Stimulated activated naive B cell treated with anti-CD40 and anti-IgM and Interleukin-4, amounts not matched to agents 10 μg/mL and 1 μg/mL and 100 μg/mL, for 72 hours (primary cell): ENCODE results near the gene SH3BP2.

ENCODE experiments used
- ATAC-seq, 2 donors: fragments of 150-1000 bp; cut with Tn5 transposase; replicated peaks; 2 replicates each; pipeline ENCODE4 v1.10.0; 2021; ENCODE audit warnings: moderate library complexity in 1 of 2
- DNase-seq: peaks from one replicate; pipeline ENCODE4 v3.0.0; 2021
- H3K27ac Mint-ChIP-seq: one replicate; pipeline ENCODE4 v1.8.0; 2022; ENCODE audit warnings: mild to moderate bottlenecking, mixed read lengths
- H3K27me3 Mint-ChIP-seq, 2 donors: one replicate each; pipeline ENCODE4 v1.8.0; 2022; ENCODE audit warnings: mixed read lengths in 2 of 2
- H3K36me3 Mint-ChIP-seq, 2 donors: one replicate each; pipeline ENCODE4 v1.8.0; 2022; ENCODE audit warnings: mixed read lengths in 2 of 2, mild to moderate bottlenecking in 1 of 2
- H3K4me1 Mint-ChIP-seq, 2 donors: one replicate each; pipeline ENCODE4 v1.8.0; 2022; ENCODE audit warnings: mixed read lengths in 2 of 2, mild to moderate bottlenecking in 1 of 2
- H3K4me3 Mint-ChIP-seq, 2 donors: one replicate each; pipeline ENCODE4 v1.8.0; 2022; ENCODE audit warnings: mild to moderate bottlenecking in 2 of 2, mixed read lengths in 2 of 2, moderate library complexity in 1 of 2
- H3K9me3 Mint-ChIP-seq, 2 donors: one replicate each; pipeline ENCODE4 v1.8.0; 2022; ENCODE audit warnings: mixed read lengths in 2 of 2, mild to moderate bottlenecking in 1 of 2

Gene SH3BP2

GRCh38 chr4:2800691-2801596 is 8.1 kb downstream of the SH3BP2 start:
- H3K4me1 Mint-ChIP-seq, result peaks cover 64 to 92% of the 10 kb centered on the region in 2 donors
- H3K36me3 Mint-ChIP-seq, result peaks cover 2 to 10% of the 10 kb centered on the region in 2 donors
- ATAC-seq (peak; percentile 75 to 77), DNase-seq (peak; percentile 72)
- peak overlapping the region; percentile 87 to 93 for H3K4me3 Mint-ChIP-seq
- H3K9me3 Mint-ChIP-seq, result no peaks in the 10 kb centered on the region
- H3K27ac Mint-ChIP-seq, result peak overlapping the region; percentile 90
- H3K27me3 Mint-ChIP-seq, result no peaks in the 10 kb centered on the region

DNA sequence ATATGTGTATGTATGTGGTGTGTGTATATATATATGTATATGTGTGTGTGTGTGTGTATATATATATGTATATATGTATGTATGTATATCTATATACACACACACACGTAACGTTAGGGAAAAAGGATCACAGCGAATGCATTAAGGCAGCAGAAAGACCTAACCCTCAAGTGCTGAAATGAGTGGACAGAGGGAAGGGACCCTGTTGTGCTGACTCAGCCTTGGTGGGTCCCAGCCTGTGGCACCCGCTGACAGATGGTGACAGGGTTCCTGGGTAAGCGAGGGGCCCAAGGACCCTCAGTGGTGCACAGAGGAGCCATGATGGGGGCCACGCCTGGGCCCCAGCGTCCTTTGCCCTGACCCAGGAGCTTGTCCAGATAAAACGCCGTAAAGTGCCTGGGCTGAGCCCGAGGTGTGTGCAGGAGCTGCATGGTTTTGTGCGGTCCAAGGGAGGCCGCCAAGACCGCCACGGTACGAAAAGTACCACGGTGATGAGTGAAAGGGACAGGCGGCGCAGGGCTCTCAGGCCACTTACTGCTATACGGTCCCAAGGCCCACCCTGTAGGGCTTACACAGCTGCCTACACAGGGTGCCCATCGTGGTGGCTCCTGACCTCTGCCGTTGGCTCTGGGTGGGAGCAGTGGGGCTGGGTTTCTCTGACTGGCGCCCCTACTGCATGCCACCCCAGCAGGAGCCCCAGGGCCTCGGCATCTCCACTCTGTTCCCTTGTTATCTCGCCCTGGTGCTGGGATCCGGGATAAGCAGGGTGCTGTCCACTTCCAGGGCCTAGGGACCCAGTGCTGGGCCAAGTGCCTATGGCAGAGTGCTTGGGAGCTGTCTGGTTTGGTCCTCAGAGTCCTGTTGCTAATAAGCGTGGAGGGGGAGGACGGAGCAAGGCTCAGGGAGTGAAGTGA is 10.0 kb downstream of the SH3BP2 start:
- H3K4me1 Mint-ChIP-seq, result peaks cover 69 to 92% of the 10 kb centered on the region in 2 donors
- no peaks in the 10 kb centered on the region for H3K9me3 Mint-ChIP-seq
- peaks cover 6 to 18% of the 10 kb centered on the region in 2 donors for H3K36me3 Mint-ChIP-seq
- H3K4me3 Mint-ChIP-seq, result no peak overlapping the region
- ATAC-seq (no peak), DNase-seq (no peak)
- no peaks in the 10 kb centered on the region for H3K27me3 Mint-ChIP-seq
- no peak overlapping the region for H3K27ac Mint-ChIP-seq

GRCh38 chr4:2803624-2804448 is 11.0 kb downstream of the SH3BP2 start:
- Mint-ChIP-seq H3K9me3 (no peaks in the 10 kb centered on the region), H3K27ac (peak overlapping the region; percentile 84), H3K27me3 (no peaks in the 10 kb centered on the region), H3K4me3 (no peak overlapping the region), H3K36me3 (peaks cover 6 to 18% of the 10 kb centered on the region in 2 donors), H3K4me1 (peaks cover 64 to 89% of the 10 kb centered on the region in 2 donors)
- ATAC-seq (no peak), DNase-seq (no peak)

GRCh38 chr4:2804449-2804972 is 11.6 kb downstream of the SH3BP2 start:
- peak overlapping the region; percentile 50 to 66 for H3K4me3 Mint-ChIP-seq
- H3K27me3 Mint-ChIP-seq, result no peaks in the 10 kb centered on the region
- H3K36me3 Mint-ChIP-seq, result peaks cover 6 to 18% of the 10 kb centered on the region in 2 donors
- H3K27ac Mint-ChIP-seq, result peak overlapping the region; percentile 84
- H3K4me1 Mint-ChIP-seq, result peaks cover 63 to 87% of the 10 kb centered on the region in 2 donors
- DNase-seq, result no peak
- H3K9me3 Mint-ChIP-seq, result no peaks in the 10 kb centered on the region
- ATAC-seq, result no peak

- H3K4me3 Mint-ChIP-seq, result peak overlapping the region; percentile 66 to 74
- H3K9me3 Mint-ChIP-seq, result no peaks in the 10 kb centered on the region
- no peaks in the 10 kb centered on the region for H3K27me3 Mint-ChIP-seq
- H3K36me3 Mint-ChIP-seq, result peaks cover 8 to 18% of the 10 kb centered on the region in 2 donors
- H3K4me1 Mint-ChIP-seq, result peaks cover 65 to 87% of the 10 kb centered on the region in 2 donors
- no peak for ATAC-seq
- peak overlapping the region; percentile 84 for H3K27ac Mint-ChIP-seq
- DNase-seq, result no peak
Observed at GRCh38 chr4:2804973-2805501, 12.2 kb downstream of the SH3BP2 start.

- no peak for DNase-seq
- Mint-ChIP-seq H3K36me3 (peaks cover 11 to 18% of the 10 kb centered on the region in 2 donors), H3K4me1 (peaks cover 68 to 87% of the 10 kb centered on the region in 2 donors), H3K27ac (peak overlapping the region; percentile 92), H3K4me3 (peak overlapping the region; percentile 72 to 74), H3K27me3 (no peaks in the 10 kb centered on the region), H3K9me3 (no peaks in the 10 kb centered on the region)
- peak in 1 of 2 donors; percentile 11 for ATAC-seq
Observed at GRCh38 chr4:2805712-2806389, 13.0 kb downstream of the SH3BP2 start.

- Mint-ChIP-seq H3K27ac (peak overlapping the region; percentile 92), H3K27me3 (no peaks in the 10 kb centered on the region), H3K4me1 (peaks cover 66 to 87% of the 10 kb centered on the region in 2 donors), H3K4me3 (peak overlapping the region; percentile 72 to 74), H3K9me3 (no peaks in the 10 kb centered on the region), H3K36me3 (peaks cover 11 to 18% of the 10 kb centered on the region in 2 donors)
- peak; percentile 67 for ATAC-seq
- no peak for DNase-seq
Observed at GRCh38 chr4:2806390-2807355, 13.8 kb downstream of the SH3BP2 start.

DNA sequence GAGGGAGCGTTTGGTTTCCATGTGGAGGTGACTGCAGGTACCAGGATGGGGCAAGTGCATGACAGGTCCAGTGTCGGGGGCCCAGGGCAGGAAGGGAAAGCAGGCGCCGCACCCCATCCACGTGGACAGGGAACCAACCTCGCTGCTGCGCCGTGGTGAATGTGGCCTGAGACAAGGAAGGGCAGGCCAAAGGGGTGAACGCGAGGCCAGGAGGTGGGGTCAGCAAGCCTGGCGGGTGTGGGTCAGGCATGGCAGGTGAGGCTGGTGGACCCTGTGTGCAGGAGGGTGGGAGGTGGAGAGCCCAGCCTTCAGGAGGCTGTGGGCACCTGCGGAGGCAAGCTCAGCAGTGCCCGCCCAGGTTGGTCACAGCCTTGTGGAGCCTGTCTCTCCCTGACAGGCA is 14.7 kb downstream of the SH3BP2 start:
- H3K36me3 Mint-ChIP-seq, result peaks cover 11 to 24% of the 10 kb centered on the region in 2 donors
- H3K4me1 Mint-ChIP-seq, result peaks cover 70 to 90% of the 10 kb centered on the region in 2 donors
- ATAC-seq, result no peak
- H3K9me3 Mint-ChIP-seq, result no peaks in the 10 kb centered on the region
- no peak for DNase-seq
- peak overlapping the region in 1 of 2 donors; percentile 14 for H3K4me3 Mint-ChIP-seq
- peak overlapping the region; percentile 92 for H3K27ac Mint-ChIP-seq
- no peaks in the 10 kb centered on the region for H3K27me3 Mint-ChIP-seq

DNA sequence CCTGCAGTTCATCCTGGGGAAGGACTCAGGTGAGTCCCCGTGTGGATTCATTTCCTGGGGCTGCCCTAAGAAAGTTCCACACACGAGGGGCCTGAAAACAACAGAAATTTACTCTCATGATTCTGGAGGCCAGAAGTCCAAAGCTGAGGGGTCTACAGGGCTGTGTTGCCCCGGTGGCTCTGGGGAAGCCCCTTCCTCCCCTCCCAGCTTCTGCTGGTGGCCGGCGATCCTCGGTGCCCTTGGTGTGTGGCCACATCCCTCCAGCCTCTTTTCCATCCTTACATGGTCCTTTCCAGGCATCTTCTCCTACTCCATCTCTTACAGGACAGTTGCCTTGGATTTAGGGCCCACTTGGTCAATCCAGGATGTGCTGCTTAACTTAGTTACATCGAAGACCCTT is 15.1 kb downstream of the SH3BP2 start:
- H3K27me3 Mint-ChIP-seq, result no peaks in the 10 kb centered on the region
- peaks cover 13 to 24% of the 10 kb centered on the region in 2 donors for H3K36me3 Mint-ChIP-seq
- no peak for ATAC-seq
- peak overlapping the region in 1 of 2 donors; percentile 32 for H3K4me3 Mint-ChIP-seq
- no peak for DNase-seq
- H3K9me3 Mint-ChIP-seq, result no peaks in the 10 kb centered on the region
- peaks cover 70 to 94% of the 10 kb centered on the region in 2 donors for H3K4me1 Mint-ChIP-seq
- peak overlapping the region; percentile 56 for H3K27ac Mint-ChIP-seq

DNA sequence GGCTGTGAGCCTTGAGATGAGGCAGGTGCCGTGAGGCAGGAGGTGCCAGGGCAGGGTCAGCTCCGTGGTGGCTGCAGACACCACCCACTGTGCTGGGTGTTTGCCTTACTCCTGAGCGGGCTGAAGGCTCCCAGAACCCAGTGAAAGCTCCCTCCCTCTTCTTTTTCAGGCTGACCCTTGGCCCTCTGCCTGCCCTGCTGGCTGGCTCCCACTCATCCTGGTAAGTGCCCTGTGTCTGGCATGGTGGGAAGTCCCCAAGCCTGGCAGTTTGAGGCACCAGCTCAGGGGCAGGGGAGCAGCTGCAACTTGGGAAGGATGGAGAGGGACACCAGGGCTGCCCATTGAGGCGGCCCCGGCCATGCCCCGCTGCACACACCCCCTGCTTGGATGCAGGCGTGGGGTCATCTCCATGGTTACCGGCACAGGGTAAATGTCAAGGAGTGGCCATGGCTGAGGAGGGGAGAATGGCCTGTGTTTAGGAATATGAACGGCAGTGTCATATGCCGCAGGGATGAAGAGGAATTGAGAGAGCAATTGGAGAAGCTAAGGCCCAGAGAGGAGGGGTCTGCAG is 16.8 kb downstream of the SH3BP2 start:
- H3K9me3 Mint-ChIP-seq, result no peaks in the 10 kb centered on the region
- H3K4me1 Mint-ChIP-seq, result peaks cover 77 to 94% of the 10 kb centered on the region in 2 donors
- peak overlapping the region; percentile 86 for H3K27ac Mint-ChIP-seq
- DNase-seq (no peak), ATAC-seq (no peak)
- no peaks in the 10 kb centered on the region for H3K27me3 Mint-ChIP-seq
- peak overlapping the region in 1 of 2 donors; percentile 50 for H3K4me3 Mint-ChIP-seq
- peaks cover 12 to 33% of the 10 kb centered on the region in 2 donors for H3K36me3 Mint-ChIP-seq

GRCh38 chr4:2810388-2810787 is 17.5 kb downstream of the SH3BP2 start:
- Mint-ChIP-seq H3K27me3 (no peaks in the 10 kb centered on the region), H3K36me3 (peaks cover 12 to 36% of the 10 kb centered on the region in 2 donors), H3K4me1 (peaks cover 77 to 94% of the 10 kb centered on the region in 2 donors), H3K4me3 (peak overlapping the region in 1 of 2 donors; percentile 10), H3K9me3 (no peaks in the 10 kb centered on the region), H3K27ac (peak overlapping the region; percentile 47)
- ATAC-seq (no peak), DNase-seq (no peak)
